Activated B cell treated with CpG ODN at 0.5 μM for 24 hours (primary cell): ENCODE results near the gene SFTPB. TPM values are rescaled to one million over a fixed set of nuclear protein-coding genes. Genes with fewer than 3 reads are reported as not detected.

ENCODE experiments used
- ATAC-seq: fragments of 200-7000 bp; cut with Tn5 transposase; one replicate; pipeline ENCODE4 v1.10.0; 2021; ENCODE audit warnings: low read depth, mild to moderate bottlenecking, moderate library complexity
- CTCF ChIA-PET: fragments of 350-600 bp; sonication (Branson Sonifier 250); formaldehyde crosslinking; loops from one replicate; lab custom pipeline; 2021; ENCODE audit warnings: antibody characterized with exemption; lab: Charles Lee
- POLR2A ChIA-PET: fragments of 350-600 bp; sonication (Branson Sonifier 250); formaldehyde crosslinking; loops from one replicate; lab custom pipeline; 2021; ENCODE audit warnings: antibody characterized with exemption; lab: Charles Lee
- DNase-seq: peaks from one replicate; pipeline ENCODE4 v3.0.0; 2022
- H3K27ac Mint-ChIP-seq: one replicate; pipeline ENCODE4 v1.8.0; 2020; ENCODE audit warnings: mixed read lengths
- H3K27me3 Mint-ChIP-seq: one replicate; pipeline ENCODE4 v1.8.0; 2021; ENCODE audit warnings: mixed read lengths
- H3K36me3 Mint-ChIP-seq: one replicate; pipeline ENCODE4 v1.8.0; 2021; ENCODE audit warnings: low read depth, mixed read lengths
- H3K4me1 Mint-ChIP-seq: one replicate; pipeline ENCODE4 v1.8.0; 2021; ENCODE audit warnings: mixed read lengths
- H3K4me3 Mint-ChIP-seq: one replicate; pipeline ENCODE4 v1.8.0; 2020; ENCODE audit warnings: mild to moderate bottlenecking, mixed read lengths
- H3K9me3 Mint-ChIP-seq: one replicate; pipeline ENCODE4 v1.8.0; 2020; ENCODE audit warnings: mixed read lengths
- intact Hi-C: fragments of 100-400 bp; cut with micrococcal nuclease; formaldehyde crosslinking; loops from one replicate; pipeline ENCODE4 v1.15.1; 2024
- total RNA-seq: library from RNA; stranded (reverse); gene quantifications from 2 replicates; pipeline ENCODE4 v1.2.3, GENCODE V29; 2022
- TF ChIP-seq, protein P1 (sequence below): fragments of 200-600 bp; IDR thresholded peaks from one replicate; pipeline ENCODE4 v1.8.0; 2022; ENCODE audit warnings: antibody characterized with exemption, mild to moderate bottlenecking

The SFTPB gene
- total RNA-seq, 1 donor from 2014 or later, result not detected

- CTCF ChIA-PET, result no interaction called here
- ATAC-seq (no peak), DNase-seq (no peak)
- Mint-ChIP-seq H3K36me3 (no peaks in the 10 kb centered on the region), H3K4me1 (peaks cover 6% of the 10 kb centered on the region), H3K9me3 (no peaks in the 10 kb centered on the region), H3K4me3 (no peak overlapping the region), H3K27me3 (no peaks in the 10 kb centered on the region), H3K27ac (no peak overlapping the region)
- POLR2A ChIA-PET, result no interaction called here
- intact Hi-C loops, result no loop called here
- TF ChIP-seq, protein P1, sequence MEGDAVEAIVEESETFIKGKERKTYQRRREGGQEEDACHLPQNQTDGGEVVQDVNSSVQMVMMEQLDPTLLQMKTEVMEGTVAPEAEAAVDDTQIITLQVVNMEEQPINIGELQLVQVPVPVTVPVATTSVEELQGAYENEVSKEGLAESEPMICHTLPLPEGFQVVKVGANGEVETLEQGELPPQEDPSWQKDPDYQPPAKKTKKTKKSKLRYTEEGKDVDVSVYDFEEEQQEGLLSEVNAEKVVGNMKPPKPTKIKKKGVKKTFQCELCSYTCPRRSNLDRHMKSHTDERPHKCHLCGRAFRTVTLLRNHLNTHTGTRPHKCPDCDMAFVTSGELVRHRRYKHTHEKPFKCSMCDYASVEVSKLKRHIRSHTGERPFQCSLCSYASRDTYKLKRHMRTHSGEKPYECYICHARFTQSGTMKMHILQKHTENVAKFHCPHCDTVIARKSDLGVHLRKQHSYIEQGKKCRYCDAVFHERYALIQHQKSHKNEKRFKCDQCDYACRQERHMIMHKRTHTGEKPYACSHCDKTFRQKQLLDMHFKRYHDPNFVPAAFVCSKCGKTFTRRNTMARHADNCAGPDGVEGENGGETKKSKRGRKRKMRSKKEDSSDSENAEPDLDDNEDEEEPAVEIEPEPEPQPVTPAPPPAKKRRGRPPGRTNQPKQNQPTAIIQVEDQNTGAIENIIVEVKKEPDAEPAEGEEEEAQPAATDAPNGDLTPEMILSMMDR, result no peak
These were observed 2.6 kb downstream of the SFTPB start for GRCh38 chr2:85665264-85665937.

DNA sequence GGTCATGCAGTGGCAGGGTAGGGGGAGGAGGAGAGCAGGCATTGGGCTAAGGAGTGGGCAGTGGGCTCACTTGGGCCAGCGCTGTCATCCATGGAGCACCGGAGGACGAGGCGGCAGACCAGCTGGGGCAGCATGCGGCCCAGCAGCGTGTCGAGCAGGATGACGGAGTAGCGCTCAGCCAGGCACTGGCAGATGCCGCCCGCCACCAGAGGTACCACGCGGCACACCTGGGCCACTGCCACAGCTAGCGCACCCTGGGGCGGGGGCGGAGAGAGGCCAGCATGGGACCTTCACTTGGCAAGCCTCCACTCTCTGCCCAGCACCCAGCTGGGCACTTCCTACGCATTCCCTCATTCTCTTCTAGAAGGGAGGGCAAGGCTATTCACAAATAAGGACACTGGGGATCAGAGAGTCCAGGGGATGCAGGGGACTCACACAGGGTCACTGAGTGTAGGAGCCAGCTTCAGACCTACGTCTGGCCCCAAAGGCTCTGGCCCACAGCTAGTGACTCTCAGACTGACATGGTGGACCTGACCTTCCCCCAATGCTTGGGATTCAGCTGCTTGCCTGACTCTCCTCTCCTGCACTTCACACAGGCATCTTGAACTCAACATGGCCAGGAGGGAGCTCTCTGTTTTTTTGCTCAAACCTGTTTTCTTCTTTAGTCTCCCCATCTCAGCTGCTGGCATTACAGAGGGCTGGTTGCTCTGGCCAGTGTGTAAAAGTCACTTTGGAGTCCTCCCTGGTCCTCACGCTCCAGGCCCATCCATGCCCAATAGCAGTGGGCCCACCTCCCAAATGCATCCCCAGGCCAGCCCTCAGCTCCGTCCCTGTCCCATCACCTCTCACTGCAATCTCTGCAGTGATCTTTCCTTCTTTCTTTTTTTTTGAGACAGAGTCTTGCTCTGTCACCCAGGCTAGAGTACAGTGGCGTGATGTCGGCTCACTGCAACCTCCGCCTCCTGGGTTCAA, 4.1 kb downstream of the SFTPB start:
- Mint-ChIP-seq H3K27ac (no peak overlapping the region), H3K9me3 (no peaks in the 10 kb centered on the region), H3K4me1 (no peaks in the 10 kb centered on the region), H3K27me3 (no peaks in the 10 kb centered on the region), H3K4me3 (no peak overlapping the region), H3K36me3 (peaks cover 5% of the 10 kb centered on the region)
- TF ChIP-seq, protein P1, result no peak
- intact Hi-C loops, result no loop called here
- ATAC-seq (no peak), DNase-seq (no peak)
- CTCF ChIA-PET, result no interaction called here
- POLR2A ChIA-PET, result no interaction called here

- Mint-ChIP-seq H3K4me1 (no peaks in the 10 kb centered on the region), H3K4me3 (no peak overlapping the region), H3K36me3 (peaks cover 8% of the 10 kb centered on the region), H3K27ac (no peak overlapping the region), H3K27me3 (no peaks in the 10 kb centered on the region), H3K9me3 (no peaks in the 10 kb centered on the region)
- TF ChIP-seq, protein P1, result no peak
- ATAC-seq (no peak), DNase-seq (no peak)
- ChIA-PET POLR2A (no interaction called here), CTCF (no interaction called here)
- intact Hi-C loops, result no loop called here
These were observed 5.0 kb downstream of the SFTPB start for GRCh38 chr2:85662899-85663593.

DNA sequence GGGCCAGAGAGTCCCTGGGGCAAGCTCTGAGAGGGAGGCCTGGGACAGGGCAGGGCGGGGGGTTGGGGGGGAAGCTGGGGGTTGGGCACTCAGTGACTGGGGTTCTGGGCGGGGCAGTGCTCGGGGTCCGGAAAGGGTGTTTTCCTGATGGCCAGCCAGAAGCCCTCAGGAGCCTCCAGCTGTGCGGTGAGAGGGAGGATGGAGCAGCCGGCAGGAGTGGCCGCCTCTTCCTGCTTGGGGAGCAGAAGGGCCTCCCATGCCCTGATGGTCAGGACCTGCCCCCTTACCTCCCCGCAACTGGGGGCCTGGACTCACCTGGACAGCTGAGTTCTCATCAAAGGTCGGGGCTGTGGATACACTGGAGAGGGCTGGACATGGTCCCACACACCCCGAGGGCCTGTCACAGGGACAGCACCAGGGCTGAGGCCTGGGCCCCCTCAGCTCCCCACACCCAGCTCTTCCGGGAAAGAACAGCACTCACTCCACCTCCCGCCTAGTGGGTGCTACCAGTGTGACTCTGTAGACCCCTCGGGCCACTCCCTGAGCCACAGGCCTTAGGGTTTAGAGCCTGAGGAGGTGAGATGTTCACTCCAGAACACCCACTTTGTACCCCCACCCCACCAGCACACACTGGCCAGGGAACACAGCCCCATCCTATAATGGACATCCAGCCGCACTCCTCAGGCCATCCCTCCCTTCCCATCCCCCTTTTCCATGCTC, 6.7 kb downstream of the SFTPB start:
- no peak for DNase-seq
- no peaks in the 10 kb centered on the region for H3K9me3 Mint-ChIP-seq
- no peak overlapping the region for H3K4me3 Mint-ChIP-seq
- ChIA-PET CTCF (no interaction called here), POLR2A (interaction anchor here (0.6 kb wide), 1 partner anchor 13 kb away, joined by 6 read pairs; no protein-coding TSS in a partner anchor)
- no peaks in the 10 kb centered on the region for H3K27me3 Mint-ChIP-seq
- intact Hi-C loops, result no loop called here
- peaks cover 15% of the 10 kb centered on the region for H3K36me3 Mint-ChIP-seq
- H3K4me1 Mint-ChIP-seq, result no peaks in the 10 kb centered on the region
- ATAC-seq, result no peak
- no peak overlapping the region for H3K27ac Mint-ChIP-seq
- TF ChIP-seq, protein P1, result no peak
